Spleen (tissue), 11 donors: ENCODE results near the gene KDM6B. TPM values are rescaled to one million over a fixed set of nuclear protein-coding genes. Genes with fewer than 3 reads are reported as not detected.

Experiments
- DNase-seq: peaks from one replicate; pipeline ENCODE4 v3.0.0-alpha.2; 2020
- H3K27ac ChIP-seq, 8 donors: fragments of 200-600 bp; sonication (generic) in 7 of 8; 1 replicate in 4 of 8; 2 replicates in 4 of 8; pipeline versions ENCODE4 v1.5.0 to v1.8.0; 2016 to 2021; ENCODE audit warnings: inconsistent platforms in 4 of 8, mild to moderate bottlenecking in 4 of 8, moderate library complexity in 1 of 8
- H3K27me3 ChIP-seq, 7 donors: fragments of 200-600 bp; sonication (generic) in 6 of 7; replicated peaks in 1 of 7; 1 replicate in 4 of 7; 2 replicates in 3 of 7; pipeline versions ENCODE4 v1.5.0 to v1.8.0; 2016 to 2021; ENCODE audit warnings: inconsistent platforms in 3 of 7, mild to moderate bottlenecking in 1 of 7
- H3K36me3 ChIP-seq, 6 donors: fragments of 200-600 bp; sonication (generic) in 5 of 6; 1 replicate in 4 of 6; 2 replicates in 2 of 6; pipeline versions ENCODE4 v1.5.0 to v1.8.0; 2016 to 2021; ENCODE audit warnings: inconsistent platforms in 2 of 6
- H3K4me1 ChIP-seq, 6 donors: fragments of 200-600 bp; sonication (generic) in 5 of 6; 1 replicate in 3 of 6; 2 replicates in 3 of 6; pipeline versions ENCODE4 v1.5.0 to v1.8.0; 2016 to 2021; ENCODE audit warnings: inconsistent platforms in 3 of 6
- H3K4me3 ChIP-seq, 8 donors: fragments of 200-600 bp; sonication (generic) in 7 of 8; 1 replicate in 4 of 8; 2 replicates in 4 of 8; pipeline versions ENCODE4 v1.5.0 to v1.8.0; 2016 to 2021; ENCODE audit warnings: inconsistent platforms in 4 of 8, mild to moderate bottlenecking in 4 of 8, moderate library complexity in 2 of 8
- H3K9me3 ChIP-seq, 8 donors: fragments of 200-600 bp; sonication (generic) in 7 of 8; 1 replicate in 4 of 8; 2 replicates in 4 of 8; pipeline versions ENCODE4 v1.5.0 to v1.8.0; 2016 to 2021; ENCODE audit warnings: inconsistent platforms in 4 of 8
- POLR2A ChIP-seq, 3 donors: fragments of 450-650 bp; IDR thresholded peaks; one replicate each; pipeline ENCODE4 v1.5.1; 2017; ENCODE audit warnings: antibody characterized with exemption in 3 of 3, mild to moderate bottlenecking in 1 of 3
- POLR2AphosphoS5 ChIP-seq, 3 donors: sonication (generic); formaldehyde crosslinking; IDR thresholded peaks; one replicate each; pipeline ENCODE4 v1.5.1; 2017; ENCODE audit warnings: antibody characterized with exemption in 3 of 3
- WGBS, 5 donors: extraction: QIAGEN DNeasy Blood & Tissue Kit in 3 of 5; methylation state at CpG; one replicate each; pipeline versions ENCODE4 v1.1.5 to v1.1.7; 2013 to 2018; 5-methylcytosine and 5-hydroxymethylcytosine counted together
- intact Hi-C: fragments of 100-400 bp; cut with DNase I; formaldehyde crosslinking; loops from one replicate; pipeline ENCODE4 v1.15.0; 2023; ENCODE audit warnings: low total_unique reads
- polyA plus RNA-seq, 3 donors: library from polyadenylated mRNA; stranded (reverse); fragments of 200-250 nt; gene quantifications; one replicate each; pipeline ENCODE4 v1.2.1, GENCODE V29; 2013
- total RNA-seq, 7 donors: library from RNA; depleted of rRNA in 3 of 7; stranded (reverse); fragments of >200 nt in 3 of 7; fragmentation: NEBNext Ultra II Directional in 4 of 7; extraction: Animal tissue kit (Norgen Biotek cat#: 25700) in 4 of 7; gene quantifications; one replicate each; pipeline versions ENCODE4 v1.1.0 to v1.2.1, GENCODE V29; 2016 to 2021
- TF ChIP-seq, protein P1 (sequence below), 11 experiments: fragments of 200-600 bp in 7 of 11; fragments of 450-650 bp in 4 of 11; sonication (generic) in 4 of 11; IDR thresholded peaks in 8 of 11; conservative IDR thresholded peaks in 3 of 11; 1 replicate in 7 of 11; 2 replicates in 4 of 11; pipeline versions ENCODE4 v1.4.0 to v1.8.0; 2016 to 2021; ENCODE audit warnings: antibody characterized with exemption in 11 of 11, inconsistent platforms in 4 of 11, mild to moderate bottlenecking in 1 of 11
- donor health status: healthy with polysubstance abuse.
- donor health status: DM: no; HTN: no; CAD: no; lungs with moderate emphysema.
- donor health status: DM: no; HTN: no; CAD: no.
- donor health status: Bipolar disorder and iron deficiency.
- donor health status: healthy.
- donor health status: DM: no; HTN: no; CAD: no.
- donor health status: DM: yes; HTN: yes; CAD: no.

Gene KDM6B
- total and polyA plus RNA-seq, 10 donors = 2.9 to 110 (median 48.8) TPM

DNA sequence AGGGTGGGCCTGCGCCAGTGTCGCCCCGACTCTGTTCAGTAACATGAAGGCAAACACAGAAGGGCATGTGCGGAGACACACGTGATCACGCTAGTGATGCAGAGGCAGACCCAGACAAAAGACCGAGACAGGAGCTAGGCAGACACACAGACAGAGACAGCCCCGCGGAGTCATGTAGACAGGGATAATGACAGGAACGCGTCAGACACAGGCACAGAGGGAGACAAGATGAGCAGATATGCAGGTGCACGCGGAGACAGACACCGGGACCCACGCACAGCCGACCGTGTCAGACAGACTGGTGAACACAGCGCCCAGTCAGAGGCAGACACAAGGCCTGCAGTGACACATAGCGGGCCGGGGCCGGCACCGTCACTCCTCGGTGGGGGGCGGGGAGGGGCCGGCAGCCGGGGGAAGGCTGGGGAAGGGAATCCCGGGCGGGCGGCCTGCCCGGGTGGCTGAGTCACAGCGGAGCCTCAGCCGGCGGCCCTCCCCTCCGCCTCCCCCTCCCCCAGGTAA, 7.4 kb downstream of the KDM6B start:
- TF ChIP-seq POLR2A (IDR thresholded peaks at IDR 0.05) (no peak), POLR2AphosphoS5 (IDR thresholded peaks at IDR 0.05) (peak in 1 of 3 donors; percentile 84)
- TF ChIP-seq, protein P1, sequence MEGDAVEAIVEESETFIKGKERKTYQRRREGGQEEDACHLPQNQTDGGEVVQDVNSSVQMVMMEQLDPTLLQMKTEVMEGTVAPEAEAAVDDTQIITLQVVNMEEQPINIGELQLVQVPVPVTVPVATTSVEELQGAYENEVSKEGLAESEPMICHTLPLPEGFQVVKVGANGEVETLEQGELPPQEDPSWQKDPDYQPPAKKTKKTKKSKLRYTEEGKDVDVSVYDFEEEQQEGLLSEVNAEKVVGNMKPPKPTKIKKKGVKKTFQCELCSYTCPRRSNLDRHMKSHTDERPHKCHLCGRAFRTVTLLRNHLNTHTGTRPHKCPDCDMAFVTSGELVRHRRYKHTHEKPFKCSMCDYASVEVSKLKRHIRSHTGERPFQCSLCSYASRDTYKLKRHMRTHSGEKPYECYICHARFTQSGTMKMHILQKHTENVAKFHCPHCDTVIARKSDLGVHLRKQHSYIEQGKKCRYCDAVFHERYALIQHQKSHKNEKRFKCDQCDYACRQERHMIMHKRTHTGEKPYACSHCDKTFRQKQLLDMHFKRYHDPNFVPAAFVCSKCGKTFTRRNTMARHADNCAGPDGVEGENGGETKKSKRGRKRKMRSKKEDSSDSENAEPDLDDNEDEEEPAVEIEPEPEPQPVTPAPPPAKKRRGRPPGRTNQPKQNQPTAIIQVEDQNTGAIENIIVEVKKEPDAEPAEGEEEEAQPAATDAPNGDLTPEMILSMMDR (IDR thresholded peaks at IDR 0.05 in 8 of 11, conservative IDR thresholded peaks at IDR 0.05 in 3 of 11) = peak in 4 of 11 experiments; percentile 18 to 56 (median 49)
- peak overlapping the region; percentile 68 to 91 (median 77) for H3K4me3 ChIP-seq
- peaks cover 48 to 91% (median 69%) of the 10 kb centered on the region in 6 donors for H3K4me1 ChIP-seq
- no peaks in the 10 kb centered on the region for H3K9me3 ChIP-seq
- H3K27me3 ChIP-seq = no peaks in the 10 kb centered on the region
- intact Hi-C loops = no loop called here
- WGBS, 5 donors = 3 to 12% (median 7%) methylated on average over 21 to 34 of the region's 34 CpGs
- peak; percentile 96 for DNase-seq
- peaks cover 0 to 32% (median 14%) of the 10 kb centered on the region in 6 donors for H3K36me3 ChIP-seq
- peak overlapping the region; percentile 92 to 100 (median 97) for H3K27ac ChIP-seq

DNA sequence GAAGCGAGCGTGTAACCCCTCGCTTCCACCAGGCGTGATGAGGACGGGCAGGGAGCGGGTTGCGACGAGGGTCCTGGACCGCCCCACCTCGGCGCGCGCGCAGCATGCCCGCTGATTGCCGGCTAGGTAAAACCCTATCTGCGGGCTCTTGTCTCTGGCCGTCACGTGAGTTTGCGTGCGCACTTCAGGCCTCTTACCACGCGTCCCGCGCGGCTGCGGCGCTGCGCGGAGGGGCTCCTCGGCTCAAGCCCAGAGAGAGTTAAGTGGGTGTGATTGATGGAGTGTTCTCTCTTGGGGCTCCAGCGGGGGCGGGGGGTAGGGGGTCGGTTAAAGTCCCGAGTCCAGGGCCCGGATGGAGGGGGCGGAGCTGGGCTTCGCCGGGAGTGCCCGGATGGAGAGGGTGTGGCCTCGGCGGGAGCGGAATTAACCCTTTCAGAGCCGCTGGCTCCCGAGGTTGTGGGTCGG, 7.9 kb downstream of the KDM6B start:
- TF ChIP-seq, protein P1 (IDR thresholded peaks at IDR 0.05 in 8 of 11, conservative IDR thresholded peaks at IDR 0.05 in 3 of 11) = peak in 3 of 11 experiments; percentile 6 to 24 (median 21)
- TF ChIP-seq POLR2AphosphoS5 (IDR thresholded peaks at IDR 0.05) (peak; percentile 42 to 83 (median 69)), POLR2A (IDR thresholded peaks at IDR 0.05) (peak in 1 of 3 donors; percentile 5)
- Histone ChIP-seq H3K27ac (peak overlapping the region; percentile 92 to 100 (median 97)), H3K4me1 (peaks cover 43 to 91% (median 64%) of the 10 kb centered on the region in 6 donors), H3K36me3 (peaks cover 0 to 37% (median 17%) of the 10 kb centered on the region in 6 donors), H3K9me3 (no peaks in the 10 kb centered on the region), H3K4me3 (peak overlapping the region; percentile 68 to 91 (median 77)), H3K27me3 (no peaks in the 10 kb centered on the region)
- WGBS, 5 donors = 0 to 1% (median 0%) methylated on average over 13 to 46 of the region's 46 CpGs
- peak; percentile 95 for DNase-seq
- intact Hi-C loops = no loop called here

DNA sequence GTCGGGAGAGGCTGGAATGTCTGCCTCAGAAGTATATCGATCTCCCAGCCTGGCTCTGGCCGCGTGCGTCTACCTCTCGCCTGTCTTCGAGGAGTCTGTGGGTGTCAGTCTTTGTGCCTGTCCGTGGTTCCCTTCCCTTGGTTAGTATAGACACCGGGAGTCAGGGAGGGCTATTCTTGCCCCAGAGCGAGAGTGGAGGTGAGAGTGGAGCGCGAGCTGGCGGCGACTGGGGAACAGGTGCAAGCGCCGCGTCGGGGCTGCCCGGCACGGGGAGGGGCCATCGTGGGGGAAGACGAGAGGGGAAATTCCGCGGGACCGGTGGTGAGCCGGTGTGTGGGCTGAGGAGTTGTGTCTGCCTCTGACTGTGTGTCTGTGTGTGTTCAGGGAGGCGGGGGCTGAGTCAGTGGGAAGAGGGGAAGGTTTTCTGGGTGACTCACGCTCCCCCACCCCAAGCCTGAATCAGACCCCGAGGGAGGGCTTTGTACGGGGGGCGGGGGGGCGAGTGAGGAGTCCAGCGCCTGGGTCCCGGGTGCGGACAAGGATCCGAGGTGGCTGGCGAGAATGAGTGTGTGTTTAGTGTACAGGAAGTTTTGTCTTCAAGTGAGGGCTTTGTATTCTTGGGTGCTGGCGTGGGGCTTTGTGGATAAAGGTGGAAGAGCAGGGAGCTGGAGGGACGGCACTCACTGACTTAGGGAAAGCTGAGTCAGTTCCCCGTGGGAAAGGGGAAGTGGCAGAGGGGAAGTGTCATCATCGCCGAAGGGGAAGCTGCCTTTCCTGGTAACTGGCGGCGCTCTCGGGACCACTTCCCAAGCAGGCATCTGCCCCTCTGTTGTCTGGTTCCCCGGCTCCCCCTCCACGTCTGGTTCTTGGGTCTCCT, 8.6 kb downstream of the KDM6B start:
- DNase-seq = peak; percentile 96
- H3K36me3 ChIP-seq = peaks cover 0 to 44% (median 24%) of the 10 kb centered on the region in 6 donors
- H3K27ac ChIP-seq = peak overlapping the region; percentile 92 to 100 (median 97)
- H3K4me3 ChIP-seq = peak overlapping the region; percentile 68 to 91 (median 77)
- peaks cover 36 to 90% (median 58%) of the 10 kb centered on the region in 6 donors for H3K4me1 ChIP-seq
- peak in 2 of 3 donors; percentile 27 to 62 for TF ChIP-seq POLR2A (IDR thresholded peaks at IDR 0.05)
- peak; percentile 52 to 92 (median 67) for TF ChIP-seq POLR2AphosphoS5 (IDR thresholded peaks at IDR 0.05)
- TF ChIP-seq, protein P1 (IDR thresholded peaks at IDR 0.05 in 8 of 11, conservative IDR thresholded peaks at IDR 0.05 in 3 of 11) = peak in 2 of 11 experiments; percentile 9 to 11
- no peaks in the 10 kb centered on the region for H3K9me3 ChIP-seq
- WGBS, 5 donors = 0 to 1% (median 0%) methylated on average over 39 to 47 of the region's 47 CpGs
- intact Hi-C loops = no loop called here
- H3K27me3 ChIP-seq = no peaks in the 10 kb centered on the region

DNA sequence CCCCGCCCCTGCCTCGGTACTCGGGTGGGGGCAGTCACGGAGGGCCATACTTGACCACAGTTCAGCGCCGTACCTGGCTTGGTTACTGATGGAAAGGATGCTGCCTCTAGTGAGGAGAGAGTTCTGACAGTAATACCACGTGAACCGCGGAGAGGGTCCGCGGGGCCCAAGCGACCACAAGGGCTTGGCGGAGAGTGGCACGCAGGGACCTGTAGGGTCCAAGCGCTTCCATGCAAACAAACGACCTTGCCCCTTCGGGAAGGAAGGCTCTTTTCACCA, 9.2 kb downstream of the KDM6B start:
- no peaks in the 10 kb centered on the region for H3K9me3 ChIP-seq
- intact Hi-C loops = no loop called here
- H3K4me1 ChIP-seq = peaks cover 33 to 90% (median 54%) of the 10 kb centered on the region in 6 donors
- peaks cover 0 to 49% (median 28%) of the 10 kb centered on the region in 6 donors for H3K36me3 ChIP-seq
- no peak for DNase-seq
- H3K27ac ChIP-seq = peak overlapping the region; percentile 92 to 100 (median 97)
- TF ChIP-seq, protein P1 (IDR thresholded peaks at IDR 0.05 in 8 of 11, conservative IDR thresholded peaks at IDR 0.05 in 3 of 11) = no peak
- TF ChIP-seq POLR2AphosphoS5 (IDR thresholded peaks at IDR 0.05) = peak in 2 of 3 donors; percentile 41 to 56
- 0 to 1% (median 0%) methylated on average over 9 to 17 of the region's 17 CpGs for WGBS, 5 donors
- H3K4me3 ChIP-seq = peak overlapping the region; percentile 68 to 91 (median 77)
- no peaks in the 10 kb centered on the region for H3K27me3 ChIP-seq
